Measurements from ENCODE around the gene SIX1. TPM values are rescaled to one million over a fixed set of nuclear protein-coding genes. Genes with fewer than 3 reads are reported as not detected.

Gene SIX1
- total RNA-seq, 4 donors from 2014 or later = 0.31 to 0.64 TPM; not detected in 2

DNA sequence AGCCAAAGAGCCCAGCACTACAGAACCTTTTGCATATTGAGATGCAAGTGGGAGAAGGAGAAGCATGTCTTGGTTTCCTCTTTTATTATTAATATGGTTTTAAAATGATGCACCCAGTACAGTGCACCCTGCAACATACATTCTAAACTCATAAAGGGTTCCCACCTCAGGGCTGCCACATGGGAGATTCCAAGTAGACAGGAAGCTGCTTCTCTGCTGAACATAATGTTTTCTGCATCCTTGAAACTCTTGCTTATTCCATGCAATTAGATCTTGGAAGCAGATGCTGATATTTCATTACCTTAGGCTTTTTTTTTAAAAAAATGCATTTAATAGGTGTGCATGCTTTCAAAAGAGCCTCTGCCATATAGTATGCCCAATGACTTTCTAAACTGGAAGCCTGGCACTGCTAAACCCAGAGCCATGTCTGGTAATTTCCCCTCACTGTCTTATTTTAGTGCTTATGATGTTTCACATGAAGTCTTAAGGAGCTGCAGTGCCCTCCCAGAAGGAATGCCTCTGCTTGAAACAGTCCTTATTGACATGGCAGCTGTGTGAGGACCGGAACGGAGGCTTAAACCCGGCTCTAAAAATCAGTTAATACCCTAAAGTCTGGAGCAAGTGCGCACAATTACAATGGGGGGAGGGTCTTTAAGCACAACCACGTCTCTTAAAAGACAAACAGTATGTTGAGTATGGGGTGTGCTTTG, 2.0 kb upstream of the SIX1 start:
- no peak overlapping the region for H3K27ac ChIP-seq
- TF ChIP-seq POLR2A (IDR thresholded peaks at IDR 0.05) (no peak), POLR2AphosphoS5 (IDR thresholded peaks at IDR 0.05) (no peak), EP300 (IDR thresholded peaks at IDR 0.05) (no peak)
- TF ChIP-seq, protein P1, sequence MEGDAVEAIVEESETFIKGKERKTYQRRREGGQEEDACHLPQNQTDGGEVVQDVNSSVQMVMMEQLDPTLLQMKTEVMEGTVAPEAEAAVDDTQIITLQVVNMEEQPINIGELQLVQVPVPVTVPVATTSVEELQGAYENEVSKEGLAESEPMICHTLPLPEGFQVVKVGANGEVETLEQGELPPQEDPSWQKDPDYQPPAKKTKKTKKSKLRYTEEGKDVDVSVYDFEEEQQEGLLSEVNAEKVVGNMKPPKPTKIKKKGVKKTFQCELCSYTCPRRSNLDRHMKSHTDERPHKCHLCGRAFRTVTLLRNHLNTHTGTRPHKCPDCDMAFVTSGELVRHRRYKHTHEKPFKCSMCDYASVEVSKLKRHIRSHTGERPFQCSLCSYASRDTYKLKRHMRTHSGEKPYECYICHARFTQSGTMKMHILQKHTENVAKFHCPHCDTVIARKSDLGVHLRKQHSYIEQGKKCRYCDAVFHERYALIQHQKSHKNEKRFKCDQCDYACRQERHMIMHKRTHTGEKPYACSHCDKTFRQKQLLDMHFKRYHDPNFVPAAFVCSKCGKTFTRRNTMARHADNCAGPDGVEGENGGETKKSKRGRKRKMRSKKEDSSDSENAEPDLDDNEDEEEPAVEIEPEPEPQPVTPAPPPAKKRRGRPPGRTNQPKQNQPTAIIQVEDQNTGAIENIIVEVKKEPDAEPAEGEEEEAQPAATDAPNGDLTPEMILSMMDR (IDR thresholded peaks at IDR 0.05) = no peak
- DNase-seq (ENCODE audit: low spot score in 2 of 2) = no peak
- H3K4me1 ChIP-seq = peaks cover 69% of the 10 kb centered on the region
- H3K27me3 ChIP-seq = peaks cover 100% of the 10 kb centered on the region
- no peaks in the 10 kb centered on the region for H3K9me3 ChIP-seq
- H3K36me3 ChIP-seq = no peaks in the 10 kb centered on the region
- 15% methylated on average over 5 of the region's 5 CpGs for WGBS
- H3K4me3 ChIP-seq = no peak overlapping the region

GRCh38 chr14:60650373-60650961, 1.2 kb upstream of the SIX1 start:
- Histone ChIP-seq H3K27ac (no peak overlapping the region), H3K4me1 (peaks cover 61% of the 10 kb centered on the region), H3K9me3 (no peaks in the 10 kb centered on the region), H3K27me3 (peaks cover 100% of the 10 kb centered on the region), H3K4me3 (no peak overlapping the region), H3K36me3 (no peaks in the 10 kb centered on the region)
- TF ChIP-seq POLR2A (IDR thresholded peaks at IDR 0.05) (no peak), POLR2AphosphoS5 (IDR thresholded peaks at IDR 0.05) (no peak), EP300 (IDR thresholded peaks at IDR 0.05) (no peak)
- TF ChIP-seq, protein P1 (IDR thresholded peaks at IDR 0.05) = no peak
- WGBS = 16% methylated on average over 11 of the region's 11 CpGs
- DNase-seq (ENCODE audit: low spot score in 2 of 2) = no peak

GRCh38 chr14:60649875-60650372, 647 bp upstream of the SIX1 start:
- peaks cover 56% of the 10 kb centered on the region for H3K4me1 ChIP-seq
- WGBS = 7% methylated on average over 15 of the region's 15 CpGs
- no peak for TF ChIP-seq POLR2AphosphoS5 (IDR thresholded peaks at IDR 0.05)
- no peak for TF ChIP-seq POLR2A (IDR thresholded peaks at IDR 0.05)
- TF ChIP-seq EP300 (IDR thresholded peaks at IDR 0.05) = no peak
- TF ChIP-seq, protein P1 (IDR thresholded peaks at IDR 0.05) = no peak
- DNase-seq (ENCODE audit: low spot score in 2 of 2) = no peak
- H3K36me3 ChIP-seq = no peaks in the 10 kb centered on the region
- H3K27me3 ChIP-seq = peaks cover 100% of the 10 kb centered on the region
- H3K4me3 ChIP-seq = peak overlapping the region; percentile 40
- H3K27ac ChIP-seq = no peak overlapping the region
- no peaks in the 10 kb centered on the region for H3K9me3 ChIP-seq

- Histone ChIP-seq H3K27me3 (peaks cover 100% of the 10 kb centered on the region), H3K4me1 (peaks cover 60% of the 10 kb centered on the region), H3K27ac (no peak overlapping the region), H3K4me3 (peak overlapping the region; percentile 40), H3K9me3 (no peaks in the 10 kb centered on the region), H3K36me3 (no peaks in the 10 kb centered on the region)
- 0% methylated on average over 13 of the region's 61 CpGs for whole genome bisulfite sequencing
- TF ChIP-seq, protein P1 (IDR thresholded peaks at IDR 0.05) = no peak
- TF ChIP-seq POLR2A (IDR thresholded peaks at IDR 0.05) (no peak), POLR2AphosphoS5 (IDR thresholded peaks at IDR 0.05) (no peak), EP300 (IDR thresholded peaks at IDR 0.05) (no peak)
- DNase-seq (ENCODE audit: low spot score in 2 of 2) = no peak
Measured at GRCh38 chr14:60648249-60648933, 886 bp downstream of the SIX1 start.

DNA sequence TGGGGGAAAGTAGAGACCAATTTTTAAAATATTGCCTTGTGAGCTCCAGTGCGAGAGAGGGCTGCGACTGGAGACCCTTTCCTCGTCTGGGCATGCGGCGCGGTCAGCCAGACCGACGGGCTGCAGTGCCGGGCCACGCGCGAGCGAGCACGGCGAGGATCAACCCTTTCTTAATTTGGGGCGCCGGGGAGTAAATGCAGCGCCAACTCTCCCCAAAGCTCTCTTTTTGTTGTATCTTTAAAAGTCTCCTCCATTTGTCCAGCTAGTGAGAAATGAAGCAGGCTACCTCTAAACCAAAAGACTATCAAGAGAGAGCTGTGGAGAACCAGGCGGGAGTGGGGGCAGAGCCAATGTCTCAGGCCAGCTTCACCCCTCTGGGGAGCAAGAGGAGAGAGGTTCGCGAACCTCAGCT, 1.4 kb downstream of the SIX1 start:
- H3K27ac ChIP-seq = no peak overlapping the region
- peak overlapping the region; percentile 40 for H3K4me3 ChIP-seq
- H3K36me3 ChIP-seq = no peaks in the 10 kb centered on the region
- peaks cover 100% of the 10 kb centered on the region for H3K27me3 ChIP-seq
- no peak for DNase-seq (ENCODE audit: low spot score in 2 of 2)
- H3K9me3 ChIP-seq = no peaks in the 10 kb centered on the region
- H3K4me1 ChIP-seq = peaks cover 60% of the 10 kb centered on the region
- 15% methylated on average over 21 of the region's 21 CpGs for WGBS
- TF ChIP-seq EP300 (IDR thresholded peaks at IDR 0.05) (no peak), POLR2AphosphoS5 (IDR thresholded peaks at IDR 0.05) (no peak), POLR2A (IDR thresholded peaks at IDR 0.05) (no peak)
- TF ChIP-seq, protein P1 (IDR thresholded peaks at IDR 0.05) = no peak
